B cell (primary cell): ENCODE measurements around the gene FAM53A. TPM values are rescaled to one million over a fixed set of nuclear protein-coding genes. Genes with fewer than 3 reads are reported as not detected.
A peak's percentile ranks its signal among the peaks of the same experiment; 100 is the strongest.

Source experiments
- ATAC-seq: fragments of 200-7000 bp; cut with Tn5 transposase; one replicate; pipeline ENCODE4 v1.10.0; 2021; ENCODE audit warnings: low read depth, mild to moderate bottlenecking, moderate number of reproducible peaks, moderate library complexity
- CTCF ChIA-PET: fragments of 350-600 bp; sonication (Branson Sonifier 250); formaldehyde crosslinking; loops from one replicate; lab custom pipeline; 2021; ENCODE audit warnings: antibody characterized with exemption, inconsistent platforms; lab: Charles Lee
- POLR2A ChIA-PET: fragments of 350-600 bp; sonication (Branson Sonifier 250); formaldehyde crosslinking; loops from one replicate; lab custom pipeline; 2021; ENCODE audit warnings: antibody characterized with exemption; lab: Charles Lee
- DNase-seq: peaks from one replicate; pipeline ENCODE4 v3.0.0; 2013
- H2AFZ ChIP-seq: 2 replicates; pipeline ENCODE4 v1.6.1; 2012; ENCODE audit warnings: mild to moderate bottlenecking, low read depth, low read length; ENCODE audit not compliant: insufficient read depth, poor library complexity, severe bottlenecking
- H3K27ac ChIP-seq, 2 donors: 1 replicate in 1 of 2; 2 replicates in 1 of 2; pipeline ENCODE4 v1.5.1; 2012 to 2013; ENCODE audit warnings: low read length in 2 of 2, mild to moderate bottlenecking in 2 of 2, moderate library complexity in 1 of 2
- H3K27me3 ChIP-seq, 4 experiments: fragments of 200-600 bp in 1 of 4; sonication (generic) in 1 of 4; replicated peaks in 1 of 4; 1 replicate in 2 of 4; 2 replicates in 2 of 4; pipeline versions ENCODE4 v1.6.1 to v1.7.0; 2013 to 2016; ENCODE audit warnings: low read length in 3 of 4, mild to moderate bottlenecking in 2 of 4, mixed read lengths in 1 of 4, moderate library complexity in 1 of 4; ENCODE audit not compliant: insufficient read depth in 4 of 4, control insufficient read depth in 3 of 4; ENCODE audit errors: control extremely low read depth in 1 of 4
- H3K36me3 ChIP-seq, 2 experiments: replicated peaks in 1 of 2; 1 replicate in 1 of 2; 2 replicates in 1 of 2; pipeline versions ENCODE4 v1.6.1 to v1.7.1; 2013; ENCODE audit warnings: low read length in 1 of 2; ENCODE audit not compliant: insufficient read depth in 2 of 2, control insufficient read depth in 1 of 2; ENCODE audit errors: control extremely low read depth in 1 of 2, extremely low read depth in 1 of 2
- H3K4me1 ChIP-seq, 2 donors: fragments of 200-600 bp in 1 of 2; sonication (generic) in 1 of 2; 1 replicate in 1 of 2; 2 replicates in 1 of 2; pipeline versions ENCODE4 v1.5.1 to v1.6.1; 2013 to 2017; ENCODE audit warnings: low read length in 2 of 2; ENCODE audit not compliant: control insufficient read depth in 2 of 2, insufficient read depth in 2 of 2
- H3K4me2 ChIP-seq: replicated peaks from 2 replicates; pipeline ENCODE3; 2012; ENCODE audit warnings: mild to moderate bottlenecking, low read depth, low read length; ENCODE audit not compliant: poor library complexity, severe bottlenecking
- H3K4me3 ChIP-seq, 5 experiments: fragments of 200-600 bp in 1 of 5; sonication (generic) in 1 of 5; 1 replicate in 3 of 5; 2 replicates in 2 of 5; pipeline versions ENCODE4 v1.5.1 to v1.7.0; 2011 to 2016; ENCODE audit warnings: low read length in 4 of 5, mild to moderate bottlenecking in 4 of 5, low read depth in 2 of 5, control low read depth in 1 of 5, moderate library complexity in 1 of 5; ENCODE audit not compliant: insufficient read depth in 1 of 5; ENCODE audit errors: control extremely low read depth in 1 of 5, extremely low read depth in 1 of 5
- H3K79me2 ChIP-seq: fragments of 200-600 bp; sonication (generic); one replicate; pipeline ENCODE4 v1.6.0; 2016; ENCODE audit warnings: low read length; ENCODE audit not compliant: control insufficient read depth, insufficient read depth
- H3K9ac ChIP-seq: fragments of 200-600 bp; sonication (generic); 2 replicates; pipeline ENCODE4 v1.6.1; 2017; ENCODE audit warnings: mild to moderate bottlenecking, low read length, moderate library complexity
- H3K9me3 ChIP-seq, 3 donors: one replicate each; pipeline versions ENCODE4 v1.6.1 to v1.7.1; 2013; ENCODE audit warnings: low read length in 2 of 3; ENCODE audit not compliant: control insufficient read depth in 2 of 3, insufficient read depth in 1 of 3; ENCODE audit errors: control extremely low read depth in 1 of 3
- H4K20me1 ChIP-seq: 2 replicates; pipeline ENCODE4 v1.6.0; 2012; ENCODE audit warnings: mild to moderate bottlenecking, low read length; ENCODE audit not compliant: insufficient read depth, control insufficient read depth, poor library complexity, severe bottlenecking
- H3K27ac Mint-ChIP-seq: one replicate; pipeline ENCODE4 v1.8.0; 2021; ENCODE audit warnings: mixed read lengths
- H3K27me3 Mint-ChIP-seq: one replicate; pipeline ENCODE4 v1.8.0; 2021; ENCODE audit warnings: mixed read lengths
- H3K4me1 Mint-ChIP-seq: one replicate; pipeline ENCODE4 v1.8.0; 2021; ENCODE audit warnings: mixed read lengths
- H3K4me3 Mint-ChIP-seq: one replicate; pipeline ENCODE4 v1.8.0; 2021; ENCODE audit warnings: mixed read lengths
- H3K9me3 Mint-ChIP-seq: one replicate; pipeline ENCODE4 v1.8.0; 2022; ENCODE audit warnings: mixed read lengths; ENCODE audit not compliant: insufficient read depth
- EZH2 ChIP-seq: IDR thresholded peaks from 2 replicates; pipeline ENCODE4 v1.6.1; 2012; ENCODE audit warnings: borderline replicate concordance, low read depth, mild to moderate bottlenecking, moderate library complexity, low read length; ENCODE audit not compliant: insufficient read depth, poor library complexity, severe bottlenecking
- WGBS: methylation state at CpG from one replicate; pipeline ENCODE4 v1.1.5; 2013; ENCODE audit warnings: missing lambda C conversion rate; ENCODE audit not compliant: insufficient coverage; 5-methylcytosine and 5-hydroxymethylcytosine counted together
- intact Hi-C: fragments of 100-400 bp; cut with micrococcal nuclease; formaldehyde crosslinking; loops from one replicate; pipeline ENCODE4 v1.10.0; 2022
- polyA plus RNA-seq: library from polyadenylated mRNA; depleted of rRNA; stranded (reverse); fragments of >200 nt; gene quantifications from 2 replicates; pipeline ENCODE4 v1.2.3, GENCODE V29; 2012
- total RNA-seq, 2 donors: library from RNA; stranded (reverse); fragments of 120-200 nt in 1 of 2; gene quantifications; 1 replicate in 1 of 2; 2 replicates in 1 of 2; pipeline versions ENCODE4 v1.2.3 to v1.2.4, GENCODE V29; 2013 to 2022
- TF ChIP-seq, protein P1 (sequence below): fragments of 200-600 bp; IDR thresholded peaks from one replicate; pipeline ENCODE4 v1.8.0; 2022; ENCODE audit warnings: antibody characterized with exemption, mild to moderate bottlenecking

The FAM53A gene
- total and polyA plus RNA-seq, 2 donors (not counting 1 experiment from before 2014, with no cell fraction given), result 2.2 to 4.2 TPM

DNA sequence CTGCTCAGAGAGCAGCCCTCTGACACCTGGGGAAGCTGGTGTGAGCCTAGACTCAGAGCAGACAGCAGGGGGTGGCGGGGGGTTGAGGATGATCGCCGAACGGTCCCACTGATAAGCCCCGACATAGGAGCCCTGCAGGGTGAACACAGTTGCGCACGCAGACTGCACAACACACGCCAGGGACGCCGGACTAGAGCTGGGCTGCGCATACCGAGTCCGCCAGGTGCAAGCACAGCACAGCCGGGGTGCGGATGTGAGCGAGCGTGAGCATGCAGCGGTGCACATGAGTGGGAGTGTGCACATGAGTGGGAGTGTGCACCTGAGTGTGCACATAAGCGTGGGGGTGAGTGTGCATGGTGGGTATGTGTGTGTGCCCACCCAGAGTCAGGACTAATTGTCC lies 36.7 kb downstream of the FAM53A start:
- Mint-ChIP-seq H3K9me3 (no peaks in the 10 kb centered on the region), H3K4me1 (no peaks in the 10 kb centered on the region), H3K27me3 (no peaks in the 10 kb centered on the region), H3K4me3 (no peak overlapping the region), H3K27ac (peak overlapping the region; percentile 34)
- Histone ChIP-seq H3K4me3 (no peak overlapping the region), H3K27ac (no peak overlapping the region), H2AFZ (no peak overlapping the region), H3K9ac (no peak overlapping the region), H4K20me1 (no peaks in the 10 kb centered on the region), H3K4me1 (no peaks in the 10 kb centered on the region), H3K79me2 (no peaks in the 10 kb centered on the region), H3K4me2 (no peak overlapping the region), H3K27me3 (no peaks in the 10 kb centered on the region), H3K9me3 (peaks cover 0 to 4% (median 0%) of the 10 kb centered on the region in 3 donors), H3K36me3 (no peaks in the 10 kb centered on the region)
- POLR2A ChIA-PET, result no interaction called here
- ATAC-seq (no peak), DNase-seq (no peak)
- 95% methylated on average over 19 of the region's 19 CpGs for WGBS
- no peak for TF ChIP-seq EZH2
- TF ChIP-seq, protein P1, sequence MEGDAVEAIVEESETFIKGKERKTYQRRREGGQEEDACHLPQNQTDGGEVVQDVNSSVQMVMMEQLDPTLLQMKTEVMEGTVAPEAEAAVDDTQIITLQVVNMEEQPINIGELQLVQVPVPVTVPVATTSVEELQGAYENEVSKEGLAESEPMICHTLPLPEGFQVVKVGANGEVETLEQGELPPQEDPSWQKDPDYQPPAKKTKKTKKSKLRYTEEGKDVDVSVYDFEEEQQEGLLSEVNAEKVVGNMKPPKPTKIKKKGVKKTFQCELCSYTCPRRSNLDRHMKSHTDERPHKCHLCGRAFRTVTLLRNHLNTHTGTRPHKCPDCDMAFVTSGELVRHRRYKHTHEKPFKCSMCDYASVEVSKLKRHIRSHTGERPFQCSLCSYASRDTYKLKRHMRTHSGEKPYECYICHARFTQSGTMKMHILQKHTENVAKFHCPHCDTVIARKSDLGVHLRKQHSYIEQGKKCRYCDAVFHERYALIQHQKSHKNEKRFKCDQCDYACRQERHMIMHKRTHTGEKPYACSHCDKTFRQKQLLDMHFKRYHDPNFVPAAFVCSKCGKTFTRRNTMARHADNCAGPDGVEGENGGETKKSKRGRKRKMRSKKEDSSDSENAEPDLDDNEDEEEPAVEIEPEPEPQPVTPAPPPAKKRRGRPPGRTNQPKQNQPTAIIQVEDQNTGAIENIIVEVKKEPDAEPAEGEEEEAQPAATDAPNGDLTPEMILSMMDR, result no peak
- intact Hi-C loops, result no loop called here
- CTCF ChIA-PET, result no interaction called here

DNA sequence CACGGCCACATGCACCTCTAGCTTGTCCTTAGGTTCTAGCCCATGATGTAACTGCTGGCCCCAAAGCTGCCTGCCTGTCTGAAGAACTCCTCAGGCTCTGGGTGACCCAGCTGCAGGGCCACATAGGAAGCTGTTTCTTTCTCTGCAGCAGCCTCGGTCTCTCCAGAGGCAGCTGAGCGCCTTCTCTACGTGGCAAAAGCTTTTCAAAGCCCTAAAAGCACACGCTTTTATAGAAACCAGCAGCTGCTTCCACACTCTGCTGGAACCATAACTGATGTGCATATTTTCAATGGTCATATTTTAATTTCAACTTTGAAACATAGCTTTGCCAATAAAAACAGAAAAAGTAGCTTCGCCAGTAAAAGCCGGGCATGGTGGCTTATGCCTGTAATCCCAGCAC lies 37.4 kb downstream of the FAM53A start:
- TF ChIP-seq EZH2, result no peak
- TF ChIP-seq, protein P1, result no peak
- WGBS, result 87% methylated on average over 5 of the region's 7 CpGs
- Mint-ChIP-seq H3K27me3 (no peaks in the 10 kb centered on the region), H3K4me1 (no peaks in the 10 kb centered on the region), H3K27ac (no peak overlapping the region), H3K4me3 (no peak overlapping the region), H3K9me3 (no peaks in the 10 kb centered on the region)
- no peaks in the 10 kb centered on the region for H3K36me3 ChIP-seq
- H2AFZ ChIP-seq, result no peak overlapping the region
- POLR2A ChIA-PET, result no interaction called here
- no peaks in the 10 kb centered on the region for H3K79me2 ChIP-seq
- no peak overlapping the region for H3K27ac ChIP-seq
- no peaks in the 10 kb centered on the region for H3K4me1 ChIP-seq
- H3K4me2 ChIP-seq, result no peak overlapping the region
- intact Hi-C loops, result no loop called here
- no peak for DNase-seq
- H3K27me3 ChIP-seq, result no peaks in the 10 kb centered on the region
- H3K4me3 ChIP-seq, result no peak overlapping the region
- CTCF ChIA-PET, result no interaction called here
- ATAC-seq, result no peak
- H3K9ac ChIP-seq, result no peak overlapping the region
- peaks cover 0 to 2% (median 0%) of the 10 kb centered on the region in 3 donors for H3K9me3 ChIP-seq
- no peaks in the 10 kb centered on the region for H4K20me1 ChIP-seq
